HepG2 (cell line): ENCODE measurements around the gene CENPB. TPM values are rescaled to one million over a fixed set of nuclear protein-coding genes. Genes with fewer than 3 reads are reported as not detected.

Experiments used
- ASH2L ChIP-seq: fragments of 300-600, 200-600 bp; sonication (generic); IDR thresholded peaks from 2 replicates; pipeline ENCODE4 v1.7.0; 2017; ENCODE audit warnings: low read depth, mild to moderate bottlenecking, moderate library complexity, mixed read lengths, low read length; ENCODE audit not compliant: insufficient read length
- CBFB ChIP-seq: sonication (generic); formaldehyde crosslinking; IDR thresholded peaks from 2 replicates; pipeline ENCODE4 v1.4.0; 2020; ENCODE audit warnings: missing genetic modification reagents
- EP300 ChIP-seq, 3 experiments: sonication (generic) in 1 of 3; formaldehyde crosslinking in 1 of 3; IDR thresholded peaks; 2 replicates each; pipeline versions ENCODE4 v1.5.1 to v1.6.1; 2011 to 2020; ENCODE audit warnings: low read depth in 2 of 3, low read length in 2 of 3, borderline replicate concordance in 1 of 3, improper control_type of control experiment in 1 of 3, mild to moderate bottlenecking in 1 of 3, missing genetic modification reagents in 1 of 3, moderate library complexity in 1 of 3
- REPIN1 ChIP-seq: sonication (generic); formaldehyde crosslinking; IDR thresholded peaks from 2 replicates; pipeline ENCODE4 v1.8.0; 2022; ENCODE audit warnings: missing genetic modification reagents, low read depth, mild to moderate bottlenecking, borderline replicate concordance
- SATB2 ChIP-seq: sonication (generic); formaldehyde crosslinking; IDR thresholded peaks from 2 replicates; pipeline ENCODE4 v1.5.0; 2020; ENCODE audit warnings: missing genetic modification reagents
- TBX3 ChIP-seq: fragments of 450-650 bp; IDR thresholded peaks from 2 replicates; pipeline ENCODE4 v1.6.1; 2017; ENCODE audit warnings: antibody characterized with exemption, mild to moderate bottlenecking, inconsistent platforms, borderline replicate concordance
- TRIM22 ChIP-seq: fragments of 450-650 bp; IDR thresholded peaks from 2 replicates; pipeline ENCODE4 v1.6.1; 2017
- ZBTB10 ChIP-seq: sonication (generic); formaldehyde crosslinking; IDR thresholded peaks from 2 replicates; pipeline ENCODE4 v1.4.0; 2020; ENCODE audit warnings: missing genetic modification reagents, borderline replicate concordance
- ZBTB7A ChIP-seq: sonication (generic); formaldehyde crosslinking; IDR thresholded peaks from 2 replicates; pipeline ENCODE4 v1.8.0; 2022; ENCODE audit warnings: mild to moderate bottlenecking, missing genetic modification reagents
- ZNF121 ChIP-seq: sonication (generic); formaldehyde crosslinking; IDR thresholded peaks from 2 replicates; pipeline ENCODE4 v1.5.0; 2020; ENCODE audit warnings: mild to moderate bottlenecking, missing genetic modification reagents
- ZNF251 ChIP-seq: sonication (generic); formaldehyde crosslinking; IDR thresholded peaks from 2 replicates; pipeline ENCODE4 v1.9.0; 2021; ENCODE audit warnings: mild to moderate bottlenecking, missing genetic modification reagents
- ZNF292 ChIP-seq: sonication (generic); formaldehyde crosslinking; IDR thresholded peaks from 2 replicates; pipeline ENCODE4 v1.8.1; 2022; ENCODE audit warnings: mild to moderate bottlenecking, low read depth, missing genetic modification reagents, borderline replicate concordance
- ZNF3 ChIP-seq: IDR thresholded peaks from 2 replicates; pipeline ENCODE4 v1.7.0; 2017; ENCODE audit warnings: inconsistent platforms
- ZNF407 ChIP-seq: sonication (generic); formaldehyde crosslinking; IDR thresholded peaks from one replicate; pipeline ENCODE4 v1.5.1; 2020; ENCODE audit warnings: mild to moderate bottlenecking, missing genetic modification reagents; ENCODE audit errors: not compliant biosample characterization
- ZNF543 ChIP-seq: sonication (generic); formaldehyde crosslinking; IDR thresholded peaks from 2 replicates; pipeline ENCODE4 v1.4.0; 2020; ENCODE audit warnings: mild to moderate bottlenecking, missing genetic modification reagents
- polyA plus RNA-seq, 8 experiments: library from polyadenylated mRNA; depleted of rRNA in 3 of 8; stranded (reverse) in 7 of 8; unstranded in 1 of 8; fragments of >200 nt; fragmentation: Illumina TruSeq in 4 of 8; extraction: Trizol in 4 of 8; gene quantifications; 2 replicates each; pipeline versions ENCODE4 v1.2.1 to v1.2.3, GENCODE V29; 2011 to 2016; ENCODE audit warnings: low read depth in 4 of 8, missing spikeins in 1 of 8, mixed read lengths in 1 of 8; ENCODE audit not compliant: insufficient read depth in 1 of 8
- total RNA-seq, 5 experiments: library from RNA; depleted of rRNA; stranded (reverse); fragments of >200 nt; fragmentation: Illumina TruSeq; extraction: Trizol; gene quantifications; 2 replicates each; pipeline ENCODE4 v1.2.3, GENCODE V29; 2016; ENCODE audit warnings: low read depth in 1 of 5
- TF ChIP-seq, protein P1 (sequence below): sonication (generic); formaldehyde crosslinking; IDR thresholded peaks from 2 replicates; pipeline ENCODE4 v1.4.0; 2020; ENCODE audit warnings: missing genetic modification reagents

Gene CENPB
- total and polyA plus RNA-seq, 2 of the 13 experiments (the other 11 are each of a cell fraction or from before 2014, with no cell fraction given): 10.4 to 54.5 TPM

- TF ChIP-seq EP300 (IDR thresholded peaks at IDR 0.05; ENCODE audit: low read depth in 2 of 2, low read length in 2 of 2) (no peak), EP300 (CRISPR knock-in tag; IDR thresholded peaks at IDR 0.05; ENCODE audit: borderline replicate concordance) (0 out of 2 replicates have a peak, but pooled peaks have one; percentile 42), ZNF543 (CRISPR knock-in tag) (no peak), ZNF251 (no peak), ZNF407 (CRISPR knock-in tag) (no peak), SATB2 (no peak), ASH2L (no peak), REPIN1 (peak; percentile 68; the same call in 1 of the 2 replicates), TBX3 (no peak), ZBTB10 (no peak; the same call in 1 of the 2 replicates), ZBTB7A (CRISPR knock-in tag) (no peak), ZNF3 (CRISPR knock-in tag) (no peak), CBFB (CRISPR knock-in tag) (no peak; the same call in 1 of the 2 replicates), ZNF292 (no peak), ZNF121 (no peak), TRIM22 (no peak)
- TF ChIP-seq, protein P1, sequence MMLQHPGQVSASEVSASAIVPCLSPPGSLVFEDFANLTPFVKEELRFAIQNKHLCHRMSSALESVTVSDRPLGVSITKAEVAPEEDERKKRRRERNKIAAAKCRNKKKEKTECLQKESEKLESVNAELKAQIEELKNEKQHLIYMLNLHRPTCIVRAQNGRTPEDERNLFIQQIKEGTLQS (CRISPR knock-in tag): no peak
Measured at GRCh38 chr20:3781153-3781910, 5.2 kb downstream of the CENPB start, which contains the start of gene SPEF1 (continued).
